GM12864 (cell line): ENCODE results near the gene URB1.

Source experiments
- DNase-seq: peaks from one replicate; pipeline ENCODE4 v3.0.0-alpha.2; 2011; ENCODE audit warnings: low read depth
- H3K4me3 ChIP-seq: 2 replicates; pipeline ENCODE4 v1.5.1; 2011; ENCODE audit warnings: mild to moderate bottlenecking, low read depth, low read length, control low read depth
- CTCF ChIP-seq: IDR thresholded peaks from 2 replicates; pipeline ENCODE4 v1.5.1; 2011; ENCODE audit warnings: low read depth, mild to moderate bottlenecking, moderate library complexity, low read length, control low read depth, inconsistent platforms; ENCODE audit errors: missing control alignments

The URB1 gene

GRCh38 chr21:32425628-32426027 is 32.8 kb upstream of the URB1 start:
- TF ChIP-seq CTCF: no peak
- no peak for DNase-seq
- no peak overlapping the region for H3K4me3 ChIP-seq

DNA sequence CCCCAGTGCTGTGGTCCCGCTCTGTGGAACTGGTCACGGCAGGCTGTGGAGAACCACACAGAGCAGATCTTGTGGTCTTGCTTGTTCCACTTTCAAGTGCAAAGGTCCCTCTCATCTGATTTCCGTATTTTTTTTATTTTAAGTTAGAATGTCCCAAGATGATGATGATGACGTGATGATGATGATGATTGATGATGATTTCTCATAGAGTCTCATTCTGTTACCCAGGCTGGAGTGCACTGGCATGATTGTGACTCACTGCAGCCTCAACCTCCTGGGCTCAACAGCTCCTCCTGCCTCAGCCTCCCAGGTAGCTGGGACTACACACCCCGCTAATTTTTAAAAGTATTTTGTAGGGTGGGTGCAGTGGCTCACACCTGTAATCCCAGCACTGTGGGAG is 31.9 kb upstream of the URB1 start:
- DNase-seq: no peak
- TF ChIP-seq CTCF: no peak
- H3K4me3 ChIP-seq: no peak overlapping the region

- TF ChIP-seq CTCF: no peak
- no peak overlapping the region for H3K4me3 ChIP-seq
- DNase-seq: no peak
Observed at GRCh38 chr21:32424191-32424535, 31.4 kb upstream of the URB1 start.

- no peak for TF ChIP-seq CTCF
- DNase-seq: no peak
- H3K4me3 ChIP-seq: no peak overlapping the region
Observed at GRCh38 chr21:32423320-32424190, 30.7 kb upstream of the URB1 start.

DNA sequence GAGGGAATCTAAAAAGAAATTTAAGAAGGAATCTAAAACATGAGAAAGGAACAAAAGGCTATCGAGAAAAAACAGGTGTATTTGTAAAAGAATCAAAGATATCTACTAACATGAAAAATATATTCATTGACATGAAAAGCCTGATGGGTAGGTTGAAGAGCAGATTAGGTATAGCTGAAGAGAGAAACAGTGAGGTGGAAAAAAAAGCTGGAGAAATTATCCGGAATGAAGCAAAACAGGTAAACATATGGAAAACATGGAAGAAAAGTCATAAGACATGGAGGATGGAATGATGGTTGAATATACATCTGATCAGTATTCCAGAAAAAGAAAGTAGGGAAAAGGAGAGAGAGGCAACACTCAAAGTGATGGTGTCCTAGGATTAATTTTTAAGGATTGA is 29.3 kb upstream of the URB1 start:
- no peak for DNase-seq
- TF ChIP-seq CTCF: no peak
- no peak overlapping the region for H3K4me3 ChIP-seq

DNA sequence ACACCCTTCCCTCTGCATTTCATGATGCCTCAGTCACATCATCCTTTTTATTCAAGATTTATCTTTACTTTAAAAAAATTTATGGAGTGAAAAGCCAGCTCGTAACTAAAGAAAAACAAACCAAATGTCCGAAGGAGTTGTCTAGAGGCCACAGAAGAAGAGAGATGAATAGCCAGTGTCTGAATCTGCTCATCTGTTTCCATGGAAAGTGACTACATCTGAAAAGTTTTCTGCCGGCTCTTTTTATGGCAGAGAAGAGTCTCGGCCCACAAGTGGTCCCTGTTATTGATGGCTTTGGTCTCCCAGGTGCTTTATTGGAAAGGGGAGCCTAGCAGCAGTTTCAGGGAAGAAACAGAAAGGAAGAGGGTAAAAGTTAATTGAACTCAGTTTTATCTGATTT is 25.3 kb upstream of the URB1 start:
- H3K4me3 ChIP-seq: no peak overlapping the region
- TF ChIP-seq CTCF: no peak
- DNase-seq: no peak
